Subcutaneous adipose tissue (tissue), 4 donors: Measurements from ENCODE around the gene ROBO1. TPM values are rescaled to one million over a fixed set of nuclear protein-coding genes. Genes with fewer than 3 reads are reported as not detected.

ENCODE experiments used
- CTCF ChIP-seq: fragments of 450-650 bp; IDR thresholded peaks from one replicate; pipeline ENCODE4 v1.5.1; 2016; ENCODE audit warnings: low read depth, mild to moderate bottlenecking, control low read depth, antibody characterized with exemption, moderate library complexity
- total RNA-seq, 4 donors: library from RNA; depleted of rRNA; stranded (reverse); fragments of >200 nt; gene quantifications; one replicate each; pipeline ENCODE4 v1.1.0, GENCODE V29; 2016

Gene ROBO1
- total RNA-seq, 4 donors from 2014 or later, result 26.6 to 34.0 (median 30.8) TPM

GRCh38 chr3:78717041-78717440 is 1050.8 kb downstream of the ROBO1 start:
- TF ChIP-seq CTCF, result no peak

- TF ChIP-seq CTCF, result no peak
Observed at GRCh38 chr3:78712941-78713340, 1054.9 kb downstream of the ROBO1 start.

- no peak for TF ChIP-seq CTCF
Observed at GRCh38 chr3:78712270-78712669, 1055.5 kb downstream of the ROBO1 start.

GRCh38 chr3:78708565-78709073 is 1059.2 kb downstream of the ROBO1 start:
- no peak for TF ChIP-seq CTCF

- TF ChIP-seq CTCF, result no peak
Observed at GRCh38 chr3:78707609-78708008, 1060.2 kb downstream of the ROBO1 start.

- TF ChIP-seq CTCF, result no peak
Observed at GRCh38 chr3:78706906-78707523, 1060.8 kb downstream of the ROBO1 start.

GRCh38 chr3:78703944-78704343 is 1063.9 kb downstream of the ROBO1 start:
- TF ChIP-seq CTCF, result no peak
